Adrenal gland (tissue), 12 donors: ENCODE data around the gene ZNF236. TPM values are rescaled to one million over a fixed set of nuclear protein-coding genes. Genes with fewer than 3 reads are reported as not detected.
"Not testable (repeated sequence)": the region's sequence is repeated elsewhere in the genome, so short reads cannot be mapped to it uniquely, and the experiment has no call there.

ENCODE experiments used
- DNase-seq, 7 donors: peaks; one replicate each; pipeline ENCODE4 v3.0.0-alpha.2; 2019 to 2020
- H3K27ac ChIP-seq, 5 donors: fragments of 200-600 bp; sonication (generic) in 4 of 5; 1 replicate in 3 of 5; 2 replicates in 2 of 5; pipeline versions ENCODE4 v1.5.1 to v1.8.0; 2016 to 2020; ENCODE audit warnings: mild to moderate bottlenecking in 1 of 5
- H3K27me3 ChIP-seq: fragments of 200-600 bp; 2 replicates; pipeline ENCODE4 v1.8.0; 2021
- H3K36me3 ChIP-seq, 2 donors: fragments of 200-600 bp; replicated peaks in 1 of 2; 1 replicate in 1 of 2; 2 replicates in 1 of 2; pipeline versions ENCODE4 v1.5.1 to v1.8.0; 2018 to 2022
- H3K4me1 ChIP-seq, 2 donors: fragments of 200-600 bp; replicated peaks in 1 of 2; 1 replicate in 1 of 2; 2 replicates in 1 of 2; pipeline versions ENCODE4 v1.5.1 to v1.8.0; 2018 to 2021
- H3K4me3 ChIP-seq, 4 donors: fragments of 200-600 bp; sonication (generic) in 3 of 4; one replicate each; pipeline ENCODE4 v1.5.1; 2016 to 2018
- H3K9me3 ChIP-seq, 3 donors: fragments of 200-600 bp; sonication (generic) in 1 of 3; replicated peaks in 1 of 3; 1 replicate in 2 of 3; 2 replicates in 1 of 3; pipeline versions ENCODE4 v1.5.1 to v1.8.0; 2016 to 2021
- POLR2A ChIP-seq, 2 donors: fragments of 450-650 bp; IDR thresholded peaks; one replicate each; pipeline ENCODE4 v1.6.1; 2017; ENCODE audit warnings: antibody characterized with exemption in 2 of 2, mild to moderate bottlenecking in 2 of 2, moderate library complexity in 1 of 2
- WGBS, 4 donors: extraction: QIAGEN DNeasy Blood & Tissue Kit in 2 of 4; methylation state at CpG; one replicate each; pipeline versions ENCODE4 v1.1.5 to v1.1.7; 2013 to 2017; 5-methylcytosine and 5-hydroxymethylcytosine counted together
- intact Hi-C, 2 donors: fragments of 100-400 bp; cut with DNase I; formaldehyde crosslinking; loops; one replicate each; pipeline versions ENCODE4 v1.14.1 to v1.15.0; 2022 to 2023
- polyA plus RNA-seq, 3 donors: library from polyadenylated mRNA; stranded (reverse); fragments of 200-250 nt in 2 of 3; fragments of 350-450 nt in 1 of 3; fragmentation: Illumina TruSeq in 1 of 3; extraction: RNeasy Lipid Tissue Mini Kit (QIAGEN cat#74804) in 1 of 3; gene quantifications; one replicate each; pipeline ENCODE4 v1.2.3, GENCODE V29; 2013 to 2014
- total RNA-seq, 9 donors: library from RNA; depleted of rRNA in 4 of 9; stranded (reverse); fragments of >200 nt in 4 of 9; fragments of 120-200 nt in 1 of 9; fragmentation: NEBNext Ultra II Directional in 1 of 9; extraction: Animal tissue kit (Norgen Biotek cat#: 25700) in 1 of 9; gene quantifications; one replicate each; pipeline versions ENCODE4 v1.1.0 to v1.2.4, GENCODE V29; 2013 to 2023
- TF ChIP-seq, protein P1 (sequence below), 6 experiments: fragments of 450-650 bp in 4 of 6; fragments of 200-600 bp in 2 of 6; sonication (generic) in 1 of 6; IDR thresholded peaks; 1 replicate in 5 of 6; 2 replicates in 1 of 6; pipeline versions ENCODE4 v1.5.1 to v1.8.0; 2016 to 2021; ENCODE audit warnings: antibody characterized with exemption in 6 of 6, mild to moderate bottlenecking in 2 of 6, moderate library complexity in 1 of 6
- donor health status: healthy with polysubstance abuse.
- donor health status: Bipolar disorder and iron deficiency.
- donor health status: DM: yes; HTN: yes; CAD: no.
- donor health status: DM: no; HTN: no; CAD: no.
- donor health status: DM: no; HTN: no; CAD: no.
- donor health status: DM: yes; HTN: yes; CAD: no.

ZNF236 gene
- total and polyA plus RNA-seq, 12 donors: 2.7 to 35.2 (median 8.1) TPM

DNA sequence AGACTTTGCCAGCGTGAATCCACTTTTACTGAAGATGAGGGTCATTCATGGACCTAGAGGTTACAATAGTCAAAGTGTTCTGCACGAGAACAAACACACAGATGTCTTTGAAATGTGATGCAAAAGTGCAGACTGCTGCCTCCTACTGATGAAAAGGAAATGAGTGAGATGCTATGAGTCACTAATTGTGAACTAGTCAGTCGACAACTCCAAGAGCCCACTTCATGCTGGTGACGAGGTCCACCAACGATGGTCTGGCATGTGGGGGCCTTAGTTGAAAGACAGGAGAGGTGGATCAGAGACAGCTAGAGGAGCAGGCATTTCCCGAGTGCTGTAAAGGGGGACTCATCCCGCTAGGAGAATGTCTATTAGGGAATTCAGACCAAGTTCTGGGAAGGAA, 17.1 kb upstream of the ZNF236 start:
- no peak for DNase-seq
- intact Hi-C loops: loop anchor here (10.0 kb wide), 2 partner anchors 70 to 180 kb away; no protein-coding TSS in a partner anchor
- no peak for TF ChIP-seq POLR2A (IDR thresholded peaks at IDR 0.05)
- TF ChIP-seq, protein P1, sequence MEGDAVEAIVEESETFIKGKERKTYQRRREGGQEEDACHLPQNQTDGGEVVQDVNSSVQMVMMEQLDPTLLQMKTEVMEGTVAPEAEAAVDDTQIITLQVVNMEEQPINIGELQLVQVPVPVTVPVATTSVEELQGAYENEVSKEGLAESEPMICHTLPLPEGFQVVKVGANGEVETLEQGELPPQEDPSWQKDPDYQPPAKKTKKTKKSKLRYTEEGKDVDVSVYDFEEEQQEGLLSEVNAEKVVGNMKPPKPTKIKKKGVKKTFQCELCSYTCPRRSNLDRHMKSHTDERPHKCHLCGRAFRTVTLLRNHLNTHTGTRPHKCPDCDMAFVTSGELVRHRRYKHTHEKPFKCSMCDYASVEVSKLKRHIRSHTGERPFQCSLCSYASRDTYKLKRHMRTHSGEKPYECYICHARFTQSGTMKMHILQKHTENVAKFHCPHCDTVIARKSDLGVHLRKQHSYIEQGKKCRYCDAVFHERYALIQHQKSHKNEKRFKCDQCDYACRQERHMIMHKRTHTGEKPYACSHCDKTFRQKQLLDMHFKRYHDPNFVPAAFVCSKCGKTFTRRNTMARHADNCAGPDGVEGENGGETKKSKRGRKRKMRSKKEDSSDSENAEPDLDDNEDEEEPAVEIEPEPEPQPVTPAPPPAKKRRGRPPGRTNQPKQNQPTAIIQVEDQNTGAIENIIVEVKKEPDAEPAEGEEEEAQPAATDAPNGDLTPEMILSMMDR (IDR thresholded peaks at IDR 0.05): no peak
- Histone ChIP-seq H3K4me1 (peaks cover 0 to 9% of the 10 kb centered on the region in 2 donors), H3K4me3 (no peak overlapping the region), H3K27ac (no peak overlapping the region), H3K27me3 (no peaks in the 10 kb centered on the region), H3K36me3 (no peaks in the 10 kb centered on the region), H3K9me3 (no peaks in the 10 kb centered on the region)
- 64 to 73% (median 72%) methylated on average over 7 of the region's 7 CpGs for WGBS, 4 donors

DNA sequence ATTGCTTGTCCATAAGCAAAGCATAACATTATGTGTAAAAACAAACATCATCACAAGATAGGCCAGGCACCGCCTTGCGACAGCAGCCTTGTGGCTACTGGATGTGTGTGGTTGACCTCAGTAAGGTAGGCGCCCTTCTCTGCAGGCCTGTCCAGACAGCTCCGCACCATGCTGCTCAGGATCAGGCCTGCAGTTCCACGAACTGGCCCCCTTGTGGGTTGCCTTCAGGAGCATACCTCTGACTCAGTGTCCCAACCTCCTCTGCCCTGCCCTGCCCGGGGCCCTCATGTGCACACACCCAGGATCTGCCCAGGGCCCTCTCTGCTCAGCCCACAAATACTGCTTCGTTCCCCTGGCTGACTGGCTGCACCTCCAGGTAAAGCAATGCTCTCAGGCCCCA, 16.1 kb upstream of the ZNF236 start:
- H3K4me1 ChIP-seq: peaks cover 0 to 9% of the 10 kb centered on the region in 2 donors
- H3K36me3 ChIP-seq: no peaks in the 10 kb centered on the region
- peak in 1 of 7 donors; percentile 37 for DNase-seq
- intact Hi-C loops: loop anchor here (10.0 kb wide), 2 partner anchors 68 to 178 kb away; no protein-coding TSS in a partner anchor
- no peaks in the 10 kb centered on the region for H3K27me3 ChIP-seq
- H3K27ac ChIP-seq: no peak overlapping the region
- WGBS, 4 donors: 92 to 100% (median 98%) methylated on average over 1 to 7 of the region's 7 CpGs
- H3K9me3 ChIP-seq: no peaks in the 10 kb centered on the region
- TF ChIP-seq, protein P1 (IDR thresholded peaks at IDR 0.05): no peak
- no peak for TF ChIP-seq POLR2A (IDR thresholded peaks at IDR 0.05)
- no peak overlapping the region for H3K4me3 ChIP-seq

DNA sequence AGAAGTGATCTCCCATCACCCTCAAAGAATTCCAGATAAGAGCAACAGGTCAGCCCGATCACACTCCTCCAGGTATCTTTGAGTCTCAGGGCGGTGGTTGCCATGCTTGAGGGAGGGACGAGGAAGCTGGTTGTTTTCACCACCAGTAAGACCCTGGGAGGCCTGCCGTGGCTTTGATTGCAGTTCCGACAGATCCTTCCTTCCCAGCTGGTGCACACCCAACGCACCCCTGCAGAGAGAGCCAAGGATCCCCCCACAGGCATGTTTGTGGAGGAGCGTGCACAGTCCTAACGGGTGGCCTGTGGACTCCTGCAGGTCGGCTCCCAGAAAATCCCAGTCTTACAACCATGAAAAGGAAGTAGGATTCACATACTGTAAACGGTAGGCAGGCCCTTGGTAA, 13.8 kb upstream of the ZNF236 start:
- DNase-seq: peak in 2 of 7 donors; percentile 18 to 35
- TF ChIP-seq, protein P1 (IDR thresholded peaks at IDR 0.05): no peak
- TF ChIP-seq POLR2A (IDR thresholded peaks at IDR 0.05): no peak
- no peaks in the 10 kb centered on the region for H3K9me3 ChIP-seq
- H3K27ac ChIP-seq: no peak overlapping the region
- H3K36me3 ChIP-seq: no peaks in the 10 kb centered on the region
- H3K4me1 ChIP-seq: no peaks in the 10 kb centered on the region
- H3K27me3 ChIP-seq: no peaks in the 10 kb centered on the region
- 82 to 96% (median 93%) methylated on average over 3 to 10 of the region's 10 CpGs for WGBS, 4 donors
- intact Hi-C loops: loop anchor here (10.0 kb wide), 2 partner anchors 66 to 176 kb away; no protein-coding TSS in a partner anchor
- H3K4me3 ChIP-seq: no peak overlapping the region

DNA sequence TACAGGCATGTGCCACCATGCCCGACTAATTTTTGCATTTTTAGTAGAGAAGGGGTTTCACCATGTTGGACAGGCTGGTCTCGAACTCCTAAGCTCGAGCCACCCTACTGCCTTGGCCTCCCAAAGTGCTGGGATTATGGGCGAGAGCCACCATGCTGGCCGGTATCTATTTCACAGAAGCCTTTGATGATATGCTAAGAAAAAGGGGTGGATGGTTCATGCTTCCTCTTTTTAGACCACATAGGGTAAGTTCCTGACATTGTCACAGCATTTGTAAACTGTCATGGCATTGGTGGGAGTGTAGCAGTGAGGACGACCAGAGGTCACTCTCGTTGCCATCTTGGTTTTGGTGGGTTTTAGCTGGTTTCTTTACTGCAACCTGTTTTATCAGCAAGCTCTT, 10.8 kb upstream of the ZNF236 start:
- H3K9me3 ChIP-seq, H3K27me3 ChIP-seq, H3K27ac ChIP-seq, H3K36me3 ChIP-seq, H3K4me3 ChIP-seq, H3K4me1 ChIP-seq, intact Hi-C loops, DNase-seq: not testable (repeated sequence)
- 89 to 97% (median 94%) methylated on average over 7 of the region's 7 CpGs for WGBS, 4 donors

DNA sequence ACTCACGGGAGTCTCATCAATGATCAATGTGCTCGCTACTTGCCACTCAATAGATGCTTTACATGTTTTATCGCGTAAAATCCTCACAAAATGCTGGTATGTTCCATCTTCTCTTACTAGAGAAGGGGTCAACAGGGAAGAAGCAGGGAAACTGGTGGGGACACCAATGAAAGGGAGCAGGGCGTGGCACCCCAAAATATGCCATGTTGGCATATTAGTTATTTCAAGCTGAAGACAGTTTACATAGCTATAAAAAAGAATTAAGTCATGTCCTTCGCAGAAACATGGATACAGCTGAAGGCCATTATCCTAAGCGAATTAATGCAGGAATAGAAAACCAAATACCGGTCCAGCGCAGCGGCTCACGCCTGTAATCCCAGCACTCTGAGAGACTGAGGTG, 8.1 kb upstream of the ZNF236 start:
- intact Hi-C loops: no loop called here
- WGBS, 4 donors: 86 to 89% (median 89%) methylated on average over 11 of the region's 11 CpGs

More for the DNA sequence above, 8.1 kb upstream of the ZNF236 start:
- Histone ChIP-seq H3K9me3 (no peaks in the 10 kb centered on the region), H3K36me3 (no peaks in the 10 kb centered on the region), H3K27ac (no peak overlapping the region), H3K4me1 (no peaks in the 10 kb centered on the region), H3K27me3 (no peaks in the 10 kb centered on the region), H3K4me3 (no peak overlapping the region)
- no peak for TF ChIP-seq POLR2A (IDR thresholded peaks at IDR 0.05)
- TF ChIP-seq, protein P1 (IDR thresholded peaks at IDR 0.05): no peak
- DNase-seq: peak in 2 of 7 donors; percentile 5 to 37
